ENCODE measurements around the gene ZNF565. TPM values are rescaled to one million over a fixed set of nuclear protein-coding genes. Genes with fewer than 3 reads are reported as not detected.
"Not testable (repeated sequence)": the region's sequence is repeated elsewhere in the genome, so short reads cannot be mapped to it uniquely, and the experiment has no call there.

ZNF565 gene
- total RNA-seq, 1 donor from 2014 or later = 11.8 TPM

DNA sequence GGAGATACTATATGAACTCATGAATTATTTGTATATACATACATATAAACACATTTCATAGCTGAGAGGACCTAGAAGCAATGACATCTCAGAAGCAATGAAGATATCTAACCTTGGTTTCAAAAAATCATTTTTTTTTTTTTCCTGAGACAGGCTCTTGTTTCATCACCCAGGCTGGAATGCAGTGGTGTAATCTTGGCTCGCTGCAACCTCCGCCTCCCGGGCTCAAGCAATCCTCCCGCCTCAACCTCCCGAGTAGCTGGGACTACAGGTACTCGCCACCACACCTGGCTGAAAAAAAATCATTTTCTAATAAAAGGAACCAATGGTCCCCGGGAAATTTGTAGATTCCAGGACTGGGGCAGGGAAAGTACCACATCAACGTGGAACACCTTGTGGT, 4.0 kb downstream of the ZNF565 start:
- no peak for DNase-seq

DNA sequence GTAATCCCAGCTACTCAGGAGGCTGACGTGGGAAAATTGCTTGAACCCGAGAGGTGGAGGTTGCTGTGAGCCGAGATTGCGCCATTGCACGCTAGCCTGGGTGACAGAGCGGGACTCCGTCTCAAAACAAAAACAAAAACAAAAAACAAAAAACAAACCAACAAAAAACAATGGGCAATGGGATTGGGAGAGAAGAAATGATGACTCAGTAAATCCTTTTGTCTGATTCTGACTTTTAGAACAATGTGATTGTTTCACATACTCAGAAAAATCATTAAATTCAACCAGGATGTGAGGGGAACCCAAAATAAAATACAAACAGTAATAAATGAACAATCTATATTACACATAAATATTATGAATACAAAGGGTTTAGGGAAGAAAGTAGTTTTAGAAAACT, 5.1 kb downstream of the ZNF565 start:
- DNase-seq = no peak

DNA sequence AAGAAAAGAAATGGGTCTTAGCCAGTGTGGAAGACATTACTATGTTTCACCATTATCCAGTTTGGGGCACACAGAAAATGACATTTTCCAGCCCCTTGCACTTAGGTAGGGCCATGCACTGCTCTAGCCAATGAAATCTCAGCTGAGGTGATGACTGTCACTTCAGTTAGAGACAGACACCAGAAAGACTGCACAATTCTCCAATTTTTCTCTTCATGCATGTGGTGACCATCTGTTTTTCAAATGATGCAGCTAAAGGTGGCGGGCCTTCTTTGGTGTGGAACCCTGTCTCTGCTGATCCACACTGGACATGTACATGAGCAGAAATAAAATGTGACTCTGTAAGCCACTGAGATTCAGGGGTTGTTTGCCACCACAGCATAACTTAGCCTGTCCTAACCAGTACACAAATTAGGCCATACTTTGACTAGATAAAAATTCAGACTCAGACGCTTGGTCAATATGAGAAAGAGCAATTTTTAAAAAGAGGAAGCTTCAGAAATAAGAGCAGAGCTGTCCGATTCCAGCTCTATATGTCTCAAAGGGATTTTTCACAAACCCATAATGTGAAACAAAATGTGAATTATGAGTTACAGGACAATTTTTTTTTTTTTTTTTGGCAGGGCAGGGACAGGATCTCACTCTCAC, 6.7 kb downstream of the ZNF565 start:
- DNase-seq = no peak

DNA sequence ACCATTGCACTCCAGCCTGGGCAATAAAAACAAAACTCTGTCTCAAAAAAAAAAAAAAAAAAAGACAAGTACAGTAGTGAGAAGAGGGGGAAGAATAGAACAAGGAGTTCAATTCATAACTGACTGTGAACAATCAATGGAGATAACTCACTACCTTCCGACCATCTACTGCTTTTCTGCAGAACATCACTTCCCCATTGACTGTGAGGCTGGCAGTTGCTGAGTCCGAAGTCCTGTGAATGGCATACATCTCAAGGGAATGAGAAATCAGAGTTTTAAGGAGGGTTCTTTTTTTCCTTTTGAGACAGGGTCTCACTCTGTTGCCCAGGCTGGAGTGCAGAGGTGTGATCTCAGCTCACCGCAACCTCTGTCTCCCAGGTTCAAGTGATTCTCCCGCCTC, 11.2 kb downstream of the ZNF565 start:
- no peak for DNase-seq

DNA sequence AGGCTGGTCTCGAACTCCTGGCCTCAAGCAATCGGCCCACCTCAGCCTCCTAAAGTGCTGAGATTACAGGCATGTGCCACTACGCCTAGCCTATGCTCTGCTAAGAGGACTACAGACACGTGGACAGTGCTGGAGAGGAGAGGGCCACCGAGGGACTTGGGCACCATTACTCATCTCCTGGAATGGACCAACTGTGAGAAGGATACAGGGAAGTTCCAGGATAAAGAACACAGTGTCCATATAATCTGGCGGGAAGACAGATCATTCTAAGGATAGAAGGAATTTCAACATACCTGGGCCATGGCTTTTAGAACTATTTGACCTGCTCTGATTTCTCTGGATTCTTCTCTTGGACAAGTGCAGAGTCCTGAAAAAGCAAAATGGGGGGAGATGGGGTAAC, 12.8 kb downstream of the ZNF565 start:
- DNase-seq = no peak

DNA sequence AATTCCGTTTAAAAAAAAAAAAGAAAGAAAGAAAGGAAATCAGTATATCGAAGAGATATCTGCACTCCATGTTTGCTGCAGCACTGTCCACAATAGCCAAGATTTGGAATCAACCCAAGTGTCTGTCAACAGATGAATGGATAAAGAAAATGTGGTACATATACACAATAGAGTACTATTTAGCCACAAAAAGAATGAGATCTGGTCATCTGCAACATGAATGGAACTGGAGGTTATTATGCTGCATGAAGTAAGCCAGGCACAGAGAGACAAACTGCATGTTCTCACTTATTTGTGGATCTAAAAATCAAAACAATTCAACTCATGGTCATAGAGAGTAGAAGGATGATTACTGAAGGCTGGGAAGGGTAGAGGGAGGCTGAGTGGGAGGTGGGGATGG, 16.3 kb downstream of the ZNF565 start:
- no peak for DNase-seq

DNA sequence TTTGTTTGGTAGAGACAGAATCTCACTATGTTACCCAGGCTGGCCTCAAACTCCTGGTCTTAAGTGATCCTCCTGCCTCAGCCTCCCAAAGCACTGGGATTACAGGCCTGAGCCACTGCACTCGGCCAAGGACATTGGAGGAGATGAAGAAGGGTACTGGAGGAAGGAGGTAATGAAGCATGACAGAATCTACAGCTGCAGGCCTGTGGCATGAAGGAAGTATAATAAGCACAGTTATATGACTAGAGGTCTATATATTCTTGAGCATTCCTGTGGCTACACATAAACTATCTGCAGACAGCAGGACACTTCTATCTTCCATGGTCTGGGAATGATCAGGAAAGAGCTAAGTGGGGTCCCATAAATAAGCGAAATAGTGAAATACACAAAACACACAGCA, 18.2 kb downstream of the ZNF565 start:
- no peak for DNase-seq

DNA sequence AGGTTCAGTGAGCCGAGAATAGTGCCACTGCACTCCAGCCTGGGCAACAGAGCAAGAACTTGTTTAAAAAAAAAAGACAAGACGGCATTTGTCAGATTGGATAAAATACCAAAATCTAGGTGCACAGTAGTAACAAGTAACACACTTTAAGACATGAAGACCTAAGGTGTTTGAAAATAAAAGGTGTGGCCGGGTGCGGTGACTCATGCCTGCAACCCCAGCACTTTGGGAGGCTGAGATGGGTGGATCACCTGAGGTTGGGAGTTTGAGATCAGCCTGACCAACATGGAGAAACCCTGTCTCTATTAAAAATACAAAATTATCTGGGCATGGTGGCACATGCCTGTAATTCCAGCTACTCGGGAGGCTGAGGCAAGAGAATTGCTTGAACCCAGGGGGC, 27.7 kb downstream of the ZNF565 start:
- DNase-seq = not testable (repeated sequence)

DNA sequence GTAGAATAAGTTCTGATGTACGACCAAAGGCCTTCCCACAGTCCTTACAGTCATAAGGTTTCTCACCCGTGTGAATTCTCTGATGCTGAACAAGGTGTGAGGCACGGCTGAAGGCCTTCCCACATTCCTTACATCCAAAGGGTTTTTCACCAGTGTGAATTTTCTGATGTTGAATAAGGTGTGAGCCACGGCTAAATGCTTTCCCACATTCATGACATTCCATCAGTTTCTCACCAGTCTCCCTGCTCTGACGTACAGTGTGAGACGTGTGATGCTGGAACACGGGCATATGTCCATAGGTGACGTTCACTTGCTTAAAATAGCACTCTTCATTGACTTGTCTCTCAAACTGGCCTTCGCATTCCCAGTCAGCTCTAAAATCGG, 31.2 kb downstream of the ZNF565 start:
- no peak for DNase-seq

DNA sequence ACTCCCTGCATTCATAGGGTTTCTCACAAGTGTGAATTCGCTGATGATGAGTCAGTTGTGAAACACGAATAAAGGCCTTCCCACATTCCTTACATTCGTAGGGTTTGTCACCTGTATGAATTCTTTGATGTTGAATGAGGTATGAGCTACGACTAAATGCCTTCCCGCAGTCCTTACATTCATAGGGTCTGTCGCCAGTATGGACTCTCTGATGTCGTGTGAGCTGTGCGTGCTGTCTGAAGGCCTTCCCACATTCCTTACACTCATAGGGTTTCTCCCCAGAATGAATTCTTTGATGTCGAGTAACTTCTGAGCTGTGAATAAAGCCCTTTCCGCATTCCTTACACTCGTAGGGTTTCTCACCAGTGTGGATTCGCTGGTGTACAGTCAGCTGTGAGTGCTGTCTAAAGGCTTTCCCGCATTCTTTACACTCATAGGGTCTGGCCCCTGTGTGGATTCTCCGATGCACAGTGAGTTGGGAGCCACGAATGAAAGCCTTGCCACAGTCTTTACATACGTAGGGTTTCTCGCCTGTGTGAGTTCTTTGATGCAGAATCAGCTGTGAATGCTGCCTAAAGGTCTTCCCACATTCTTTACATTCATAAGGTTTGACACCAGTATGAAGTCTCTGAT, 31.7 kb downstream of the ZNF565 start:
- peak; percentile 27 for DNase-seq

DNA sequence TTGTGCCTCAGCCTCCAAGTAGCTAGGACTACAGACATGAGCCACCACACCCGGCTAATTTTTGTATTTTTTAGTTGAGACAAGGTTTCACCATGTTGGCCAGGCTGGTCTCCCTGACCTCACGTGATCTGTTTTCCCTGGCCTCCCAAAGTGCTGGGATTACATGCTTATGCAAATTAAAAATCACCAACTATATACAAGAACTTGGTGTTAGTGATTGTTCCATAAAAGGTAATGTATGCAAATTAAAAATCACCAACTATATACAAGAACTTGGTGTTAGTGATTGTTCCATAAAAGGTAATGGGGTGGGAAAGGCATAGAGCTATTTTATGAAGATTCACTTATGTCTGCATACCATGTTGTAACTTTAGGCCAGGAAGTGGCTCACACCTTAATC, 35.4 kb downstream of the ZNF565 start:
- DNase-seq = not testable (repeated sequence)

DNA sequence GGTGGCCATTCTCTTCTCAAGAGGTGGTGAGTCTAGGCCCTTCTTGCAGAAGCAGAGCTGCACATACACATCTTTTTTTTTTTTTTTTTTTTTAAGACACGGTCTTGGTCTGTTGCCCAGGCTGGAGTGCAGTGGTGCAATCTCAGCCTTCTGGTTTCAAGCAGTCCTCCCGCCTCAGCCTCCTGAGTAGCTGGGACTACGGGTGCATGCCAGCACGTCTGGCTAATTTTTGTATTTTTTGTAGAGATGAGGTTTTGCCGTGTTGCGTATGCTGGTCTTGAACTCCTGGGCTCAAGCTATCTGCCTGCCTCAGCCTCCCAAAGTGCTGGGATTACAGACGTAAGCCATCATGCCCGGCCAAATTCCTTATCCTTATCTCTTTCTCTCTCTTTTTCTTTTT, 40.6 kb downstream of the ZNF565 start:
- not testable (repeated sequence) for DNase-seq

DNA sequence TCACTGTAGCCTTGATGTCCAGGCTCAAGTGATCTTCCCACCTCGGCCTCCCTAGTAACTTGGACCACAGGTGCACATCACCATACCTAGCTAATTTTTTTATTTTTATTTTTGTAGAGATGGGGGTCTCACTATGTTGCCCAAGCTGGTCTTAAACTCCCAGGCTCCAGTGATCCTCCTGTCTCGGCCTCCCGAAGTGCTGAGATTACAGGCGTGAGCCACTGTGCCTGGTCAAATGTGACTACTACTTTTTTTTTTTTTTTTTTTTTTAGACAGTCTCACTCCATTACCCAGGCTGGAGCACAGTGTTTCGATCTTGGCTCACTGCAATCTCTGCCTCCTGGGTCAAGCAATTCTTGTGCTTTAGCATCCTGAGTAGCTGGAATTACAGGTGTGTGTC, 41.6 kb downstream of the ZNF565 start:
- no peak for DNase-seq

DNA sequence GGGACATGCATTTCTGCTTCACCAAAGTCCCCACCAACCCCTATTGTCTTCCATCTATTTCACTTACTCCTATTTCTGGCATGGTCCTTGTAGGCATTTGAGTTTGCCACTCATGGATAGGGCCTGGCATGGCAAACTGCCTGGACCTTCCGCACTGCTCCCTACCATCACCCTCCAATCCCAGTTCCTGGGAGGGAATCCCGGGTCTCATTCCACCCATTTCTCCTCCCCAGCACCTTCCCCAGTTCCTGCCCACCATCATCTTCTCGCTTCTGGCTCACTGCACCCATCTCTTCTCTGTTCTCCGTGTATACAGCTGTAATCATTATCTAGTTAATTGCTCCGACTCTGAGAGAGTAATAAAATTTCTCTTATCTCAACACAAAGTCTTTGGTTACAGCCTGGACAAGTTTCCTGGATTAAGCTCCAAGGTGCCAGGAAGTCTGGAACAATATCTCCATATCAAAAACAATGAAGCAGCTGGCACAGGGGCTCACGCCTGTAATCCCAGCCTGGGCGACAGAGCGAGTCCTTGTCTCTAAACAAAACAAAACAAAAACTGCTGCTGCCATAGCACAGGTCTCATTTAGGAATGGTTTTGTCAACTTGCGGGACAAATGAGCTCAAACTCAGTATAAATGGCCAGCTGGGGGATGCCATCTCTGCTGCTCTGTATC, 45.2 kb downstream of the ZNF565 start:
- DNase-seq = peak; percentile 82

DNA sequence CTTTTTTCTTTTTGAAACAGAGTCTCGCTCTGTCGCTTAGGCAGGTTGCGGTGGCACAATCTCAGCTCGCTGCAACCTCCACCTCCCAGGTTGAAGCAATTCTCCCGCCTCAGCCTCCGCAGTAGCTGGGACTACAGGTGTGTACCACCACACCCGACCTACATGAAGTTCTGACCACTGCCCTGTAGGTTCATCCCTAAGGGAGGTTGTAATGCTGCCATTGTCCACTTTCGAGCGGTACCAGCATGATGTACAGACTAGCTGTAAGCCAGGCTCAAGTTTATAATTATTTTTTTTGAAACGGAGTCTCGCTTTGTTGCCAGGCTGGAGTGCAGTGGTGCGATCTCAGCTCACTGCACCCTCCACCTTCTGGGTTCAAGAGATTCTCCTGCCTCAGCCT, 50.7 kb downstream of the ZNF565 start:
- no peak for DNase-seq

DNA sequence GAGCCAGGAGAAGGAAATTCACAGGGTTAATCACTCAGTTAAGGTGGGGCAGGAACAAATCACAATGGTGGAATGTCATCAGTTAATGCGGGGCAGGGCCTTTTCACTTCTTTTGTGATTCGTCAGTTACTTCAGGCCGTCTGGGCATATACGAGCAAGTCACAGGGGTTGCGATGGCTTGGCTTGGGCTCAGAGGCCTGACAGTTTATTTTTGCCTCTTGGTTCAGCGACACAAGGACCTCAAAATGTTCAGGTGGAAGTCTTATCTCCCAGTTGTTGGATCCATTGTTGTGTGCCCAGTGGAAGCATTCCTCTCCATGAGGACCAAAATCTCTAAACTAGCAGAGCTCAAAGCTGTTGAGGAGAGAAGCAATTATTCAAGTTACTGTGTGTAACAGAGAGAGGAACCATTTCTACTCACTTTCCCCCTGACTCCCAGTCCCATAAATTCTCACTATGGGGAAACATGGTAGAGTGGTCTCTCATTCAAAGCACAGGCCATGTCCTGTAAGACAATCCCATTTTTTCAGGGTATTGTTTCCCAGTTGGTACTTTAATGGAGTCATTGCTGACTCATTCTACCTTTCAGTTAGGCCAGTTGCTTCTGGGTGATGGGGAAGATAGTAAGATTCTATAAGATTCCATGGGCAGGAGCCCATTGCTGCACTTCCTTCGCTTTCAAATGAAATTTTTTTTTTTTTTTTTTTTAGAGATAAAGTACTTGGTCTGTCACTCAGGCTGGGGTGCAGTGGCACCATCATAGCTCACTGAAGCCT, 53.5 kb downstream of the ZNF565 start:
- no peak for DNase-seq

DNA sequence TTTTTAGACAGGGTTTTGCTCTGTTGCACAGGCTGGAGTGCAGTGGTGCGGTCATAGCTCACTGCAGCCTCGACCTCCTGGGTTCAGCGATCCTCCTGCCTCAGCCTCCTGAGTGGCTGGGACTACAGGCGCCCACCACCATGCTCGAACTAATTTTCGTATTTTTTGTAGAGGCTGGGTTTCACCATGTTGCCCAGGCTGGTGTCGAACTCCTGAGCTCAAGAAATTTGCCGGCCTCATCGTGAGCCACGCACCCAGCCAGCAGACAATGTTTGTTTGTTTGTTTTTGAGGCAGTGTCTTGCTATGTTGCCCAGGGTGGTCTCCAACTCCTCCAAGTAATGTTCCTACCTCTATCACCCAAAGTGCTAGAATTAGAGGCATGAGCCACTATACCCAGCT, 61.3 kb downstream of the ZNF565 start:
- DNase-seq = no peak

DNA sequence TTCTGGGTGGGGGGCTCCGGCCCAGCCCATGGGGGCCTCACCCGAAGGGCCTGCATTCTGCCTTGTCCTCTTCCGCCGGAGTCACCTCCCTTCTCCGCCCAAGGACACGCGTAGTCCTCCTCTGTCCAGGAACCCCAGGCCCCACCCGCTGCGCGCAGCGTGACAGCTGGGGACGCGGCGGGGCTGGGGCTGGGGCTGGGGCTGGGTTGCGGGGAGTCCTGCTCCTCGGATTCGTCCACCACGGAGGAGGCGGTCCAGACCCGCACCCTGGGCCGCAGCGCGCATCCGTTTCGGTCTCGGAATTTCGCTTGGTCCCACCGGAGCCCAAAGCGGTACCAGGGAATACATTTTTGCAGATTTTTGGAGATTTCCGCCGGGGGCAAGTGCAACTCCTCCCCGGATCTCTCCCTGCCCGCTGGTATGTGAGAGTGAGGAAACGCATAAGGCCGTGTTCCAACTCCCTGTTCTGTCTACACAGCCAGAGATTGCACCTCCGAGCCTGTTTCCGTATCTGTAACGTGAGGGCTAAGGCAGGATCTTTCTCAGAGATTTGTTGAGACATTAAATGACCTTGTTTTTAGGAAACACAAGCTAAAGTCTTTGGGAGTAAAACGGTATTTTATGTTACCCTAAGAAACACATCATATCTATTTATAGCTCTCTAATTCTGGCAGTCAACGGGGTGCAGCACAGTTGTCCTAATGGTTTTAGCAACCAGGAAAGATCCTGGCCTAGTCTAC, 61.9 kb downstream of the ZNF565 start, which contains the start of gene COX7A1:
Gene COX7A1 (minus strand): TSS at position 96 of the 740 bp plus-strand sequence. CDS start 40 bp downstream, at position 56.
- DNase-seq = peak; percentile 91

DNA sequence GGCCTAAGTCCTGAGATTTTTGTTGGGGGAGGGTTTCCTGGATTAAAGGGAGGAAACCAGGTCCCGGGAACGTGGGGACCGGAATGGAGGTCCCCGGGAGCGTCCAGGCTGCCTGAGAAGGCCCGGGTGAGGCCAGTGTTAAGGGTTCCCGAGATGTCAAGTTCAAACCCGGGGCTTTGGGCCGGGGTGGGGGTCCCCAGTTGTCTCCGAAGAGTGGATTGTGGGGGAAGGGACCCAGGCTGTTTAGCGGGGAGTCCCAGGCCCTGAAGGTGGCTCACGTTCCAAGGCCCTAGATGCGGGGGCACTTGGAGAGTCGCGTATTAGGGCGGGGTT, 62.5 kb downstream of the ZNF565 start:
- no peak for DNase-seq

DNA sequence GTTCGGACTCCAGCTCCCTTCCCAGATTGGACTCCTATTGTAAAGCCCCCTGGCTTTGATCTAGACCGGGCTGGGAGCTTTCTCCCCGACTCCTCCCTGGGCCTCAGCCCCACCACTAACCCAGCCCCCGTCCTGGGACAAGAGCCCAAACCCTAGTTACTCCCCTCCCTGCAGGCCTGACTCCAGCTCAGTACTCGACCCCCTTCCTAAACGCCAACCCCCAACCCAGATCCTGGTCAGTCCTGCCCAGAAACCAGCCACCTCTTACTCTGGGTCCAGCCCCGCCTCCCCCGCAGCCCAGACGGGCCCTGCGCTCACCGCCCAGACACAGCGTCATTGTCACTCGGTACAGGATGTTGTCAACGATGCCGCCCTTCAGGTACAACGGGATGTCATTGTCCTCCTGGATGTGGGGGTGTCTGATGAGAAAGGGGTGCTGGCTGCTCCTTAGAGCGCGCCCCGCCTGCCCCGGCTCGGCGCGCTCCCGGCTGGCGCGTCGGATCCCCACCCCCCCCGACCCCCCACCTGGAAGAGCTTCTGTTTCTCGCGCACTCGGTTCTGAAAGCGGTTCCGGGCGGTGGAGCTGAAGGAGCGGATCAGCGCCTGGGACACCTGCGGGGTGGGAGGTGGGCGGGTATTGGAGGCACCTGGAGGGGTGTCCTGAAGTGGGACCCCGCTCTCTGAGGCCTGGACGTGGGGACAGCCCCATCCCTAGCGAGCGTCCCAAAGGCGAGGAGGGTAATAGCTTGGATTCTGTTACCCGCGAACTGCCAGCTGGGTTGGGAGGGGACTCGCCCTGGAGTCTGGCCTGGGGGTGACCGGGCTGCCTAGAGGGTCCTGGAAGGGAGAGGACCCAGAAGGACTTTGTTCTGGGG, 63.1 kb downstream of the ZNF565 start:
- DNase-seq = peak; percentile 78

DNA sequence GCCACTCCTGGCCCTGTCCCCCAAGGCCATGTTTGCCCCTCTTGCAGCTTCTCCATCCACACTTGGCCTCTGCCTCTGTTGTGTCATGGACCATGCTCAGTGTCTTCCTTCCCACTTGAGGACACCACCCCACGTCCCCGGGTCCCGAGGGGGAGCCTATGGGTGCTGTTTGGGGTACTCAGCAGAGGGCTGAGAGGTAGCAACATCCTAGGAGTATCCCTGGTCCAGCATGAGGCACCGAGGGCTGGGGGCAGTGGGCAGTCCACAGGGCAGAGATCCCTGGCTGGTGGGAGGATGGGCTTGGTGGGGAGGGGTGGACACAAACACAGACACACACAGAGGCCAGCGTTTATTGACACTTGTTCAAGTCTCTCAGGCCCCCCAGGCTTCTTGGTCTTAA, 63.9 kb downstream of the ZNF565 start:
- DNase-seq = no peak
